Esophagus (tissue), 2 donors: Measurements from ENCODE around the gene SPINK8. TPM values are rescaled to one million over a fixed set of nuclear protein-coding genes. Genes with fewer than 3 reads are reported as not detected.
"Not testable (repeated sequence)": the region's sequence is repeated elsewhere in the genome, so short reads cannot be mapped to it uniquely, and the experiment has no call there.

Experiments used
- H3K27ac ChIP-seq, 2 donors: one replicate each; pipeline ENCODE4 v1.5.1; 2013; ENCODE audit warnings: low read depth in 2 of 2, mild to moderate bottlenecking in 2 of 2, inconsistent platforms in 1 of 2, low read length in 1 of 2, moderate library complexity in 1 of 2
- H3K27me3 ChIP-seq, 2 donors: one replicate each; pipeline ENCODE4 v1.6.1; 2013; ENCODE audit warnings: low read length in 2 of 2, control low read depth in 1 of 2, mild to moderate bottlenecking in 1 of 2; ENCODE audit not compliant: insufficient read depth in 2 of 2, control insufficient read depth in 1 of 2
- H3K36me3 ChIP-seq, 2 donors: one replicate each; pipeline ENCODE4 v1.6.1; 2013; ENCODE audit warnings: low read length in 1 of 2; ENCODE audit not compliant: control insufficient read depth in 2 of 2, insufficient read depth in 2 of 2
- H3K4me1 ChIP-seq, 2 donors: one replicate each; pipeline ENCODE4 v1.6.1; 2013; ENCODE audit warnings: low read length in 1 of 2; ENCODE audit not compliant: control insufficient read depth in 2 of 2, insufficient read depth in 2 of 2
- H3K4me3 ChIP-seq, 2 donors: one replicate each; pipeline ENCODE4 v1.5.1; 2013; ENCODE audit warnings: low read length in 2 of 2, mild to moderate bottlenecking in 2 of 2, low read depth in 1 of 2, moderate library complexity in 1 of 2
- H3K9me3 ChIP-seq, 2 donors: one replicate each; pipeline ENCODE4 v1.6.1; 2013; ENCODE audit warnings: mild to moderate bottlenecking in 2 of 2, low read depth in 1 of 2, low read length in 1 of 2, moderate library complexity in 1 of 2; ENCODE audit not compliant: control insufficient read depth in 2 of 2, insufficient read depth in 1 of 2
- WGBS, 2 donors: extraction: QIAGEN DNeasy Blood & Tissue Kit; methylation state at CpG; one replicate each; pipeline ENCODE4 v1.1.7; 2013; 5-methylcytosine and 5-hydroxymethylcytosine counted together
- polyA plus RNA-seq, 2 donors: library from polyadenylated mRNA; stranded (reverse); fragments of 200-250 nt; gene quantifications; one replicate each; pipeline ENCODE4 v1.2.3, GENCODE V29; 2013
- donor health status: healthy with polysubstance abuse.
- donor health status: Bipolar disorder and iron deficiency.

SPINK8 gene
- polyA plus RNA-seq, 2 donors, result 1.2 to 2.6 TPM

DNA sequence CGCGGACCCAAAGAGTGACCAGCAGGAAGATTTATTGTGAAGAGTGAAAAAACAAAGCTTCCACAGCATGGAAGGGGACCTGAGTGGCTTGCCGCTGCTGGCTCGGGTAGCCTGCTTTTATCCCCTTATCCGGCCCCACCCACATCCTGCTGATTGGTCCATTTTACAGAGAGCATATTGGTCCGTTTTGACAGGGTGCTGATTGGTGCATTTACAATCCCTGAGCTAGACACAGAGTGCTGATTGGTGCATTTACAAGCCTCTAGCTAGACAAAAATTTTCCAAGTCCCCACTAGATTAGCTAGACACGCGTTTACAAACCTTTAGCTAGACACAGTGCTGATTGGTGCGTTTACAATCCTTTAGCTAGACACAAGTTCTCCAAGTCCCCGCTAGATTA lies 62.2 kb downstream of the SPINK8 start:
- not testable (repeated sequence) for H3K4me3 ChIP-seq, H3K9me3 ChIP-seq, H3K27ac ChIP-seq, H3K36me3 ChIP-seq, H3K27me3 ChIP-seq
- WGBS, 2 donors, result 94 to 95% methylated on average over 10 of the region's 10 CpGs
- H3K4me1 ChIP-seq, result peaks cover 0 to 17% of the 10 kb centered on the region in 2 donors

DNA sequence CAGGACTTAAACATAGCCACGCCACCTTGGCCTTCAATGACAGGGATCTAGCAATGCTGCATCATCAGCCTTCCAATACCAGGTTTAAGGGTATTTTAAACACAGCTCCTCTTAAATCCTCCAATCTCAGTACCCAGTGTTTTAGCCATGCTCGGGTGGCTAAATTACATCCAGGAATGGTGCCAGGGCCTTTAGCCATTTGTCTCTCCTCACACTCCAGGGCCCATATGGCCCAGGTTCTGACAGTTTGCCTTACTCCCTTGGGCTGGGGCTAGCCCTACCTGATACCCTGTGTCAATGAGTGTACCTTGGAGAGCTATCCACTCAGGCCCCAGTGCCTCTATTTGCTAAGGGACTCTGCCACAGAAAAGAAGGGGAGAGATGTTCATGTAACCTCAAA lies 63.2 kb downstream of the SPINK8 start:
- no peaks in the 10 kb centered on the region for H3K9me3 ChIP-seq
- H3K36me3 ChIP-seq, result peaks cover 4 to 5% of the 10 kb centered on the region in 2 donors
- no peaks in the 10 kb centered on the region for H3K27me3 ChIP-seq
- H3K4me1 ChIP-seq, result peaks cover 0 to 17% of the 10 kb centered on the region in 2 donors
- no peak overlapping the region for H3K4me3 ChIP-seq
- peak overlapping the region in 1 of 2 donors; percentile 8 for H3K27ac ChIP-seq
- 68 to 79% methylated on average over 2 of the region's 2 CpGs for WGBS, 2 donors

DNA sequence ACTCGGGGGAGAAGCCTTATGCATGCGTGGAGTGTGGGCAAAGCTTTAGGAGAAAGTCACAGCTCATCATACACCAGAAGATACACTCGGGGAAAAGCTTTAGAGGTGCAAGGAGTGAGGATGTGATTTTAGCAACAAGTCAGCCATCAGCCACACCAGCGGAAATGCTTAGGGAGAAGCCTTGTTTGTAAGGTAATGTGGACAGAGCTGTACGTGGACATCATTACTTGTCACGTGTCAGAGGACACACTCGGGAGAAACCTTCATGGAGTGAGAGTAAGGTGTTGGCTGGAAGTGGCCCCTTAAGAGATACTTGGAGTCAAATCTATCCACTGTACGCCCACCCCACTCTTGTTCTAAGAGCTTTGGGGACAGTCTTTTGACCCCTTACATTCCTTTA lies 63.9 kb downstream of the SPINK8 start:
- Histone ChIP-seq H3K4me1 (peaks cover 0 to 17% of the 10 kb centered on the region in 2 donors), H3K4me3 (peak overlapping the region in 1 of 2 donors; percentile 6), H3K27me3 (no peaks in the 10 kb centered on the region), H3K36me3 (peaks cover 4 to 5% of the 10 kb centered on the region in 2 donors), H3K9me3 (no peaks in the 10 kb centered on the region), H3K27ac (peak overlapping the region; percentile 97 to 98)
- 74 to 77% methylated on average over 8 of the region's 8 CpGs for WGBS, 2 donors

DNA sequence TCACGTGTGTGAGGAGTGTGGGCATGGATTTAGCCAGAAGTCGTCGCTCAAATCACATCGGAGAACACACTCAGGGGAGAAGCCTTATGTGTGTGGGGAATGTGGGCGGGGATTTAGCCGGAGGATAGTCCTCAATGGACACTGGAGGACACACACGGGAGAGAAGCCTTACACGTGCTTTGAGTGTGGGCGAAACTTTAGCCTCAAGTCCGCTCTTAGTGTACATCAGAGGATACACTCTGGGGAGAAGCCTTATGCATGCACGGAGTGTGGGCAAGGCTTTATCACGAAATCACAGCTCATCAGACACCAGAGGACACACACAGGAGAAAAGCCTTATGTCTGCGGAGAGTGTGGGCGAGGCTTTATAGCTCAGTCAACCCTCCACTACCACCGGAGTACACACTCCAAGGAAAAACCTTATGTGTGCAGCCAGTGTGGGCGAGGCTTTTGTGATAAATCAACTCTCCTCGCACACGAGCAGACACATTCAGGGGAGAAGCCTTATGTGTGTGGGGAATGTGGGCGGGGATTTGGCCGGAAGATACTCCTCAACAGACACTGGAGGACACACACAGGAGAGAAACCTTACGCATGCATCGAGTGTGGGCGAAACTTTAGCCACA lies 64.4 kb downstream of the SPINK8 start:
- 45 to 55% methylated on average over 23 of the region's 23 CpGs for WGBS, 2 donors
- Histone ChIP-seq H3K27ac (peak overlapping the region; percentile 97 to 98), H3K4me3 (peak overlapping the region; percentile 1 to 6), H3K36me3 (peaks cover 4 to 5% of the 10 kb centered on the region in 2 donors), H3K27me3 (no peaks in the 10 kb centered on the region), H3K9me3 (no peaks in the 10 kb centered on the region), H3K4me1 (peaks cover 0 to 17% of the 10 kb centered on the region in 2 donors)

DNA sequence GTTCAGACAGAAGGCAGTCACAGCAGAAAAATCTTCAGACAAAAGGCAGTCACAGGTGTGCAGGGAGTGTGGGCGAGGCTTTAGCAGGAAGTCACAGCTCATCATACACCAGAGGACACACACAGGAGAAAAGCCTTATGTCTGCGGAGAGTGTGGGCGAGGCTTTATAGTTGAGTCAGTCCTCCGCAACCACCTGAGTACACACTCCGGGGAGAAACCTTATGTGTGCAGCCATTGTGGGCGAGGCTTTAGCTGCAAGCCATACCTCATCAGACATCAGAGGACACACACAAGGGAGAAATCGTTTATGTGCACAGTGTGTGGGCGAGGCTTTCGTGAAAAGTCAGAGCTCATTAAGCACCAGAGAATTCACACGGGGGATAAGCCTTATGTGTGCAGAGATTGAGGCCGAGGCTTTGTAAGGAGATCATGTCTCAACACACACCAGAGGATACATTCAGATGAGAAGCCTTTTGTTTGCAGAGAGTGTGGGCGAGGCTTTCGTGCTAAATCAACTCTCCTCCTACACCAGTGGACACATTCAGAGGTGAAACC lies 65.0 kb downstream of the SPINK8 start:
- Histone ChIP-seq H3K27ac (peak overlapping the region; percentile 97 to 98), H3K4me3 (peak overlapping the region in 1 of 2 donors; percentile 1), H3K9me3 (no peaks in the 10 kb centered on the region), H3K4me1 (peaks cover 0 to 17% of the 10 kb centered on the region in 2 donors), H3K27me3 (no peaks in the 10 kb centered on the region), H3K36me3 (peaks cover 4 to 5% of the 10 kb centered on the region in 2 donors)
- WGBS, 2 donors, result 38 to 45% methylated on average over 13 of the region's 13 CpGs

DNA sequence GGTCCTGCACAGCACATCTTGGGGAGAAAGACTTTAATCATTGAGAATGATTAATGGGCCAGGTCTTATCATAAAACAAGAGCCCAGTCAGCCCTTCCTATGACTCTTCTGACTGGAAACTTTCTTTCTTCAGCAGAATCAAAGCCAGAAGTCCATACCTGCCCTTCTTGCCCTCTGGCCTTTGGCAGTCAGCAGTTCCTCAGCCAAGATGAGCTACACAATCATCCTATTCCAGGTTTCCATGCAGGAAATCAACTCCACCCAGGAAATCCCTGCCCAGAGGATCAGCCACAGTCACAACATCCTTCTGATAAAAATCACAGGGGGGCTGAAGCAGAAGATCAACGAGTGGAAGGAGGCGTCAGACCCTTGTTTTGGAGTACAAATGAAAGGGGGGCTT lies 65.7 kb downstream of the SPINK8 start:
- Histone ChIP-seq H3K4me1 (peaks cover 0 to 17% of the 10 kb centered on the region in 2 donors), H3K27me3 (no peaks in the 10 kb centered on the region), H3K36me3 (peaks cover 4 to 5% of the 10 kb centered on the region in 2 donors), H3K27ac (peak overlapping the region; percentile 97 to 98), H3K9me3 (no peaks in the 10 kb centered on the region), H3K4me3 (no peak overlapping the region)
- WGBS, 2 donors, result 36 to 39% methylated on average over 2 of the region's 2 CpGs

DNA sequence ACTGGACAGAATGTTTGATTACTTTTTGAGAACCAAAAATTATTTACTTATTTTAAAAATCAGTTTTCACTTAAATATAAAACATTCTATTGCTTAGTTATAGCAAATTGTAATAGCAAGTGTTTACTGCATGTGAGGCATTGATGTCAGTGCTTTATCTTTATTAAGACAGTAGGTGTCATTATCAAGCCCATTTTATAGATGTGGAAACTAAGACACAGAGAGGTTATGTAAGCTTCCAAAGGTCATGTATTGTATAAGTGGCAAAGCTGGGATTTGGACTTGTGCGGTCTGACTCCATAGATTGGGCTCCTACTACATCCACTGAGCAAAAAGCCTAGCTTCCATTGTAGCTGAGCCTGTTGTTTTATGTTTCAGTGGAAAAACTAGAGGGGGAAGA lies 74.9 kb downstream of the SPINK8 start:
- H3K27ac ChIP-seq, result no peak overlapping the region
- H3K36me3 ChIP-seq, result peaks cover 2 to 5% of the 10 kb centered on the region in 2 donors
- no peak overlapping the region for H3K4me3 ChIP-seq
- 95 to 100% methylated on average over 1 of the region's 1 CpG for WGBS, 2 donors
- no peaks in the 10 kb centered on the region for H3K9me3 ChIP-seq
- H3K4me1 ChIP-seq, result no peaks in the 10 kb centered on the region
- H3K27me3 ChIP-seq, result no peaks in the 10 kb centered on the region

Other genes with a start within 250 kb of the SPINK8 start
- gene CDC25A, start 145.2 kb downstream of the SPINK8 start, polyA plus RNA-seq, result 1 to 10 TPM; 1.8 to 2.9 TPM
- under 1 TPM; 0.19 to 0.43 TPM for gene CAMP, start 110.2 kb downstream of the SPINK8 start, polyA plus RNA-seq
- gene ZNF589, start 92.6 kb downstream of the SPINK8 start, polyA plus RNA-seq, result 1 to 10 TPM; 5.4 to 9.5 TPM
- gene NME6, start 32.3 kb downstream of the SPINK8 start, polyA plus RNA-seq, result 10 to 100 TPM; 11.4 to 16.7 TPM
- gene FBXW12, start 38.6 kb upstream of the SPINK8 start, polyA plus RNA-seq, result under 1 TPM in 1 of 2 donors, not detected in 1; 0.08 TPM
- gene PLXNB1, start 96.4 kb upstream of the SPINK8 start, polyA plus RNA-seq, result 100 to 1,000 TPM in 1 of 2 donors, 10 to 100 TPM in 1; 73.4 to 298 TPM
- gene CCDC51, start 106.5 kb upstream of the SPINK8 start, polyA plus RNA-seq, result 10 to 100 TPM in 1 of 2 donors, 1 to 10 TPM in 1; 7.0 to 15.5 TPM
- 100 to 1,000 TPM; 364 to 613 TPM for gene TMA7, start 106.6 kb upstream of the SPINK8 start, polyA plus RNA-seq
- 1 to 10 TPM; 4.9 to 5.7 TPM for gene ATRIP, start 113.1 kb upstream of the SPINK8 start, polyA plus RNA-seq
- 10 to 100 TPM; 54.0 to 94.9 TPM for gene SHISA5, start 170.5 kb upstream of the SPINK8 start, polyA plus RNA-seq
- gene PFKFB4, start 223.1 kb upstream of the SPINK8 start, polyA plus RNA-seq, result 1 to 10 TPM; 3.8 to 9.2 TPM
- gene UCN2, start 230.1 kb upstream of the SPINK8 start, polyA plus RNA-seq, result 1 to 10 TPM; 2.3 to 7.2 TPM